A673 (cell line): Measurements from ENCODE around the gene AP4E1. TPM values are rescaled to one million over a fixed set of nuclear protein-coding genes. Genes with fewer than 3 reads are reported as not detected.

Source experiments
- BruUV-seq: library from RNA; stranded (reverse); fragments of 400-500 nt; replicated peaks from 2 replicates; lab custom pipeline; 2021; lab: Mats Ljungman, UMichigan
- CTCF ChIA-PET: fragments of 300-600 bp; sonication (Branson Sonifier 250); formaldehyde crosslinking; loops from one replicate; lab custom pipeline; 2022; ENCODE audit warnings: antibody characterized with exemption; lab: Charles Lee
- POLR2A ChIA-PET: fragments of 300-600 bp; sonication (Branson Sonifier 250); formaldehyde crosslinking; loops from one replicate; lab custom pipeline; 2022; ENCODE audit warnings: antibody characterized with exemption; ENCODE audit not compliant: low non-redundant PET; lab: Charles Lee
- DNase-seq: peaks from one replicate; pipeline ENCODE4 v3.0.0-alpha.2; 2015; ENCODE audit warnings: low spot score
- H3K27ac ChIP-seq: fragments of 200-600 bp; sonication (generic); 2 replicates; pipeline ENCODE4 v1.5.1; 2016; ENCODE audit warnings: mixed run types, low read depth, mild to moderate bottlenecking, mixed read lengths, antibody characterized with exemption, low read length; ENCODE audit not compliant: poor library complexity, severe bottlenecking
- H3K27me3 ChIP-seq: fragments of 200-600 bp; sonication (generic); replicated peaks from 2 replicates; pipeline ENCODE4 v1.6.1; 2017; ENCODE audit warnings: mixed run types, low read depth, mild to moderate bottlenecking, mixed read lengths, antibody characterized with exemption, low read length; ENCODE audit not compliant: insufficient read depth, poor library complexity
- H3K36me3 ChIP-seq: fragments of 200-600 bp; sonication (generic); 2 replicates; pipeline ENCODE4 v1.6.1; 2016; ENCODE audit warnings: mixed run types, mild to moderate bottlenecking, mixed read lengths, antibody characterized with exemption, low read length; ENCODE audit not compliant: insufficient read depth, poor library complexity, severe bottlenecking
- H3K4me1 ChIP-seq: fragments of 200-600 bp; sonication (generic); 2 replicates; pipeline ENCODE4 v1.6.1; 2017; ENCODE audit warnings: mixed run types, mild to moderate bottlenecking, mixed read lengths, antibody characterized with exemption, low read length; ENCODE audit not compliant: insufficient read depth, poor library complexity, severe bottlenecking
- H3K4me3 ChIP-seq: fragments of 200-600 bp; sonication (generic); 2 replicates; pipeline ENCODE4 v1.5.1; 2016; ENCODE audit warnings: low read depth, mixed run types, mild to moderate bottlenecking, mixed read lengths, low read length; ENCODE audit not compliant: poor library complexity, severe bottlenecking
- H3K9me3 ChIP-seq: fragments of 200-600 bp; sonication (generic); 2 replicates; pipeline ENCODE4 v1.6.1; 2016; ENCODE audit warnings: mixed run types, low read depth, mild to moderate bottlenecking, mixed read lengths, antibody characterized with exemption, low read length; ENCODE audit not compliant: poor library complexity, severe bottlenecking
- EZH2 ChIP-seq: fragments of 200-600 bp; sonication (generic); IDR thresholded peaks from 2 replicates; pipeline ENCODE4 v1.6.1; 2017; ENCODE audit warnings: borderline replicate concordance, low read depth, mild to moderate bottlenecking, mixed read lengths, antibody characterized with exemption, low read length; ENCODE audit not compliant: poor library complexity, severe bottlenecking
- intact Hi-C: fragments of 100-400 bp; cut with micrococcal nuclease; formaldehyde crosslinking; loops from one replicate; pipeline ENCODE4 v1.10.0; 2022; ENCODE audit not compliant: unreplicated experiment
- total RNA-seq: library from RNA; stranded (reverse); gene quantifications from 2 replicates; pipeline ENCODE4 v1.2.3, GENCODE V29; 2021
- TF ChIP-seq, protein P1 (sequence below): fragments of 300-800, 200-600 bp; sonication (generic); conservative IDR thresholded peaks from 2 replicates; pipeline ENCODE4 v1.5.1; 2017; ENCODE audit warnings: low read depth, mild to moderate bottlenecking, antibody characterized with exemption, low read length, moderate library complexity, mixed read lengths

Gene AP4E1
- total RNA-seq, 1 experiment from 2014 or later: 13.9 TPM

DNA sequence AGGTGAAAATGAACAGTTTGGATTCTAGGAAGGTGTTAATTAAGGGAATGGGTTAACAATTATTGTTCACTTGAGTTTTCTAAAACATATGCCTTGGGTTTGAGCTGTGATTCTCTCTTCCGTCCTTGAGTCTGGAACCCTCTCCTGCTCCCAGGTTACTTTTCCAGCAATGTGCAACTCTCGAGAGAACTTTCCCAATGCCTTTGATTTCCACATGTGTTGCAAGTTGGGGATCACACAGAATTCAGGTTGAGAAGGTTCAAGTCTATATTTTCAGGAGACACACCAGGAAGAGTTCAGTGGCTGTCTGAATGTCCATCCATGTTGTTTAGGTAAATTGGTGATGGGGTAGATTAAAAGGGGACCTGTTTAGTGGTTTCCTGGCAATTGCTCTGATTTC is 137.5 kb downstream of the AP4E1 start:
- H3K36me3 ChIP-seq: no peaks in the 10 kb centered on the region
- H3K27me3 ChIP-seq: no peaks in the 10 kb centered on the region
- ChIA-PET CTCF (no interaction called here), POLR2A (no interaction called here)
- no TSS peak for BruUV-seq
- intact Hi-C loops: loop anchor here (10.0 kb wide), 1 partner anchor 319 kb away; no protein-coding TSS in a partner anchor
- no peak overlapping the region for H3K27ac ChIP-seq
- no peaks in the 10 kb centered on the region for H3K9me3 ChIP-seq
- H3K4me3 ChIP-seq: no peak overlapping the region
- no peaks in the 10 kb centered on the region for H3K4me1 ChIP-seq
- no peak for DNase-seq
- TF ChIP-seq, protein P1, sequence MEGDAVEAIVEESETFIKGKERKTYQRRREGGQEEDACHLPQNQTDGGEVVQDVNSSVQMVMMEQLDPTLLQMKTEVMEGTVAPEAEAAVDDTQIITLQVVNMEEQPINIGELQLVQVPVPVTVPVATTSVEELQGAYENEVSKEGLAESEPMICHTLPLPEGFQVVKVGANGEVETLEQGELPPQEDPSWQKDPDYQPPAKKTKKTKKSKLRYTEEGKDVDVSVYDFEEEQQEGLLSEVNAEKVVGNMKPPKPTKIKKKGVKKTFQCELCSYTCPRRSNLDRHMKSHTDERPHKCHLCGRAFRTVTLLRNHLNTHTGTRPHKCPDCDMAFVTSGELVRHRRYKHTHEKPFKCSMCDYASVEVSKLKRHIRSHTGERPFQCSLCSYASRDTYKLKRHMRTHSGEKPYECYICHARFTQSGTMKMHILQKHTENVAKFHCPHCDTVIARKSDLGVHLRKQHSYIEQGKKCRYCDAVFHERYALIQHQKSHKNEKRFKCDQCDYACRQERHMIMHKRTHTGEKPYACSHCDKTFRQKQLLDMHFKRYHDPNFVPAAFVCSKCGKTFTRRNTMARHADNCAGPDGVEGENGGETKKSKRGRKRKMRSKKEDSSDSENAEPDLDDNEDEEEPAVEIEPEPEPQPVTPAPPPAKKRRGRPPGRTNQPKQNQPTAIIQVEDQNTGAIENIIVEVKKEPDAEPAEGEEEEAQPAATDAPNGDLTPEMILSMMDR: no peak
- TF ChIP-seq EZH2: no peak

DNA sequence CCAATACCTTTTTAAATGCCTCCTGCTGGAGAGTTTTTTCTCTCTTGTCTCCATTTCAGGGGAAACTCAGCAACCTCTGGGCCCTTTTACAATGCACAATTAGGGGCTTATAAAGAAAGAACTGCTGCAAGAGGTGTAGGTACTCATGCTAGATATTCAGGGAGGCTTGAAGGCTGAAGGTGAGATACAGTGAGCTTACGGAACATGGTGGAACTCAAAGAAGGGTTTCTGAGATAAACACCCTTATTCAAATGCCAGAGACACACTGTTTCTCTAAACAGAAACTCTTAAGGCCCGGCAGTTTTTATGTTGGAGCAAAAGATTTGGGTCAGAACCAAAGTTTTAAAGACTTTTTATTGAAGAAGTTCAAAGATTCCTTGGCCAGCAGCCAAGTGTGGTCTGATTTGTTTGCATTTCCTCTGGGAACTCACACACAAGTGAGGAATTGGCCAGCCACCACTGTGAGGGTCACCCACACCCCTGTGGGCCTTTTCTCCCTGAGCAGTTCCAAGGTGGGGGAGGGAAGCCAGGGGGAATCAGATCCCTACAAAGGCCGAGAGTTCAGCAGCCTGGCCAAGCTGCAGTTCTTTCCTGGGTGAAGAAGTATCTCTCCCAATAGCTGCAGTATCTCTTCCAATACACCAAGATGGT is 138.4 kb downstream of the AP4E1 start:
- H3K27me3 ChIP-seq: no peaks in the 10 kb centered on the region
- H3K27ac ChIP-seq: no peak overlapping the region
- H3K36me3 ChIP-seq: no peaks in the 10 kb centered on the region
- TF ChIP-seq, protein P1: no peak
- no peak for TF ChIP-seq EZH2
- no peaks in the 10 kb centered on the region for H3K9me3 ChIP-seq
- H3K4me1 ChIP-seq: no peaks in the 10 kb centered on the region
- intact Hi-C loops: loop anchor here (10.0 kb wide), 1 partner anchor 318 kb away; no protein-coding TSS in a partner anchor
- ChIA-PET POLR2A (no interaction called here), CTCF (no interaction called here)
- no peak for DNase-seq
- H3K4me3 ChIP-seq: no peak overlapping the region
- BruUV-seq: no TSS peak

DNA sequence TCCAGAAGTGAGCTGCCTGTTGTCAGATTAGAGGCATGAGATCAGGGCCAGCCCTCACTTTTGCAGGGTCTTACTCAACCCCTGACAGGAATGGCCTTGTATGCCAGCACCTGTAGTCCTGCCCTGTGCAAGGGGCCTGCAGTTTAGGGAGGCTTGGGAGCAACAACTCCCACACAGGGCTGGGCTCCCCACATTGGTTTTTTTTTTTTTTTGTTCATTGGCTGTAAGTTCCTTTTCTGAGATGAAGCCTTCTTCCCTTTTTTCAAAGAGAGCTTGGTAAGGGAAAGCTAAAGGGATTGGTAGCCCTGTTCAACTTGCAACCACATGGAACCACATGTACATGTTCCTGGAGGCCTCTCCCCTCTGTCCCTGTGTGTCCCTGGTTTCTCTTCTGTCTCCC is 139.8 kb downstream of the AP4E1 start:
- Histone ChIP-seq H3K4me1 (no peaks in the 10 kb centered on the region), H3K4me3 (no peak overlapping the region), H3K9me3 (no peaks in the 10 kb centered on the region), H3K27me3 (no peaks in the 10 kb centered on the region), H3K36me3 (no peaks in the 10 kb centered on the region), H3K27ac (no peak overlapping the region)
- TF ChIP-seq, protein P1: no peak
- no peak for TF ChIP-seq EZH2
- no TSS peak for BruUV-seq
- ChIA-PET POLR2A (no interaction called here), CTCF (interaction anchor here (0.7 kb wide), 1 partner anchor 180 kb away, joined by 6 read pairs; no protein-coding TSS in a partner anchor)
- DNase-seq: no peak
- intact Hi-C loops: loop anchor here (10.0 kb wide), 1 partner anchor 316 kb away; no protein-coding TSS in a partner anchor
